VCaP (cell line): ENCODE measurements around the gene CCDC33.

Source experiments
- H3K27ac ChIP-seq: fragments of 450-650 bp; 2 replicates; pipeline ENCODE4 v1.5.1; 2017
- TF ChIP-seq, protein P1 (sequence below): fragments of 450-650 bp; conservative IDR thresholded peaks from 2 replicates; pipeline ENCODE4 v1.5.1; 2017; ENCODE audit warnings: mild to moderate bottlenecking, moderate library complexity

The CCDC33 gene

DNA sequence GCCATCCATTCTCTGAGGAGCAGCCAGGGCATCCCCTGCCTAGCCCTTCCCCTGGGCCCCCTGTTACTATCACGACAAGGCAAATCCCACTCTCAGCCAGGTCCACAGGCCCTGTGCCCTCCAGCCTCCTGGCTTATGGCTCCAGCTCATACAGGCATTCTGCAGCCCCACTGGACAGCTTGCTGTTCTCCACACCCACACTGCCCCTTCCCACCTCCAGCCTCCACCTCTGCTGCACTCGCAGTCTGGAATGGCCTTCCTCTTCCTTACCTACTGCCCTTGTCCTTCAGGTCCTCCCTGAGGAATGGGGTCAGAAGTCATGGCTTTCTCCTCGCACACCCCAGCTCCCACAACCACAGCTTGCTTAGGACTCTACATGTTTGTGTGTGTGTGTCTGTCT, 40.4 kb downstream of the CCDC33 start:
- TF ChIP-seq, protein P1, sequence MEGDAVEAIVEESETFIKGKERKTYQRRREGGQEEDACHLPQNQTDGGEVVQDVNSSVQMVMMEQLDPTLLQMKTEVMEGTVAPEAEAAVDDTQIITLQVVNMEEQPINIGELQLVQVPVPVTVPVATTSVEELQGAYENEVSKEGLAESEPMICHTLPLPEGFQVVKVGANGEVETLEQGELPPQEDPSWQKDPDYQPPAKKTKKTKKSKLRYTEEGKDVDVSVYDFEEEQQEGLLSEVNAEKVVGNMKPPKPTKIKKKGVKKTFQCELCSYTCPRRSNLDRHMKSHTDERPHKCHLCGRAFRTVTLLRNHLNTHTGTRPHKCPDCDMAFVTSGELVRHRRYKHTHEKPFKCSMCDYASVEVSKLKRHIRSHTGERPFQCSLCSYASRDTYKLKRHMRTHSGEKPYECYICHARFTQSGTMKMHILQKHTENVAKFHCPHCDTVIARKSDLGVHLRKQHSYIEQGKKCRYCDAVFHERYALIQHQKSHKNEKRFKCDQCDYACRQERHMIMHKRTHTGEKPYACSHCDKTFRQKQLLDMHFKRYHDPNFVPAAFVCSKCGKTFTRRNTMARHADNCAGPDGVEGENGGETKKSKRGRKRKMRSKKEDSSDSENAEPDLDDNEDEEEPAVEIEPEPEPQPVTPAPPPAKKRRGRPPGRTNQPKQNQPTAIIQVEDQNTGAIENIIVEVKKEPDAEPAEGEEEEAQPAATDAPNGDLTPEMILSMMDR: no peak
- H3K27ac ChIP-seq: no peak overlapping the region

DNA sequence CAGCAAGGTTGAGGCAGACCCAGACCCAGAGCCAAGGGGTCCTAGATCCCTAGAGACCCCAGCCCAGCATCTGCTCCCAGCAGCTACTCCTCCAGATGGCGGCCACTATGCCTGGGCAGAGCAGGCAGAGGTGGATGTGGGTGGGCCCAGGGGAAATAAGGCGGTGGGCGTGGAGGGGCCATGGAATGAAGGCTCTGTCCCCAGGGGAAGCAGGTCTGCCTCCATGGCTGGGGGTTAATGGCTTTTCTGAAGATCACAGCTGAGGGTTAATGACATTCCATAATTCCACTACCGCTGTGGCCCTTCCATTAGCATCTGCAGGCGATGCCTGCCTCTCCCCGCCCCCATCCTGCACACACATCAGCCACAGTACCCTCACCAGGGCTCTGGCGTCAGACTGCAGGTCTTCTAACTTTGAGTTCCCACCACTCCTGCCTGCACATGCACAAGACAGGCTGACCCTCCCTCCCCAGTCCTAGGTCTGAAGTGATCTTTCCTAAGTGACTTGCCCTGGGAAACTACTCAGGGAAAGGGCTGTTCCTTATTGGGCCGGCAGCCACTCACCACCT, 41.2 kb downstream of the CCDC33 start:
- TF ChIP-seq, protein P1: no peak
- H3K27ac ChIP-seq: no peak overlapping the region

- H3K27ac ChIP-seq: no peak overlapping the region
- TF ChIP-seq, protein P1: no peak
Observed at GRCh38 chr15:74278207-74278606, 42.1 kb downstream of the CCDC33 start.

DNA sequence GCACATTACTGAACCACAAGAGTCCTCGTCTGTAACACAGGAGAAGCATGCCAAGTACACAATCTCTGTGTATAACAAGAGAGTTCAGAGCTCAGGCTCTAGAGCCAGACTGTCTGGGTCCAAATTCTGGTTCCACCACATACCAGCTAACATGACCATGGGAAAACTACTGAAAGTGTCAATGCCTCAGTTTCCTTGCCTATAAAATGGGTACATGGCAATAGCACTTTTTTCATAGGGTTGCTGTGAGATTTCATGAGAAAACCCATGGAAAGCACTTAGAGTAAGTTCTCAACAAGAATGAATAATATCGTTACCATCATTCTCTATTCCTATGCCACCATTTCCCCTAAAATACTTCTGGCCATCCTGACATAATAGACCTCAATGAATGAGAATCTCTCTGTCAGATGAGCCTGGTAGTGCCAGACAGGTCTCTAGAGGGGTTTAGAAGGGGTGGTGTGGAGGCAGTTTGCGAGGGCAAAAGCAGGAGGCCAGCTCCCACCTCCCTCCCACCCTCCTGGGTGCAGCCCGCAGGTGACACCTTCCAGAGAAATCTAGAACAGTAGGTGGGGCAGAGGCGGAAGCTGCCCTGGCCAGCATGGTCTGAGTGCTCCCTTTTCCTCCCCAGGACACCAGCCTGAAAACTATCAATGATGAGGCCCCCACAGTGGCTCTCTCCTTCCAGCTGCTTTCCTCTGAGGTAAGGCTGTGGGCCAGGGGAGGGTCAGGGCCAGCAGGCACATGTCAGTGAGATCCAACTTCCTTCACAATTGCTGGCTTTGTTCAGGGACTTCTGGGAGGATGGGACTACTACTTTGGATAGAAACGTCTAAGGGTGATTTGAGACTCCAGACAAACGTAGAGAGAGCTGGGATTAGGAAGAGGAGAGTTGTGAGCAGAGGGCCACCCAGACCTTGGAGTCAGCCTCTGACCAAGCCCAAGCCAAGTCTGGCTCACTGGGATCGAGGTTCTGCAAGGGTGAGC, 45.3 kb downstream of the CCDC33 start:
- TF ChIP-seq, protein P1: no peak
- no peak overlapping the region for H3K27ac ChIP-seq

GRCh38 chr15:74283368-74283767, 47.2 kb downstream of the CCDC33 start:
- TF ChIP-seq, protein P1: no peak
- H3K27ac ChIP-seq: no peak overlapping the region

GRCh38 chr15:74289671-74290070, 53.5 kb downstream of the CCDC33 start:
- TF ChIP-seq, protein P1: no peak

DNA sequence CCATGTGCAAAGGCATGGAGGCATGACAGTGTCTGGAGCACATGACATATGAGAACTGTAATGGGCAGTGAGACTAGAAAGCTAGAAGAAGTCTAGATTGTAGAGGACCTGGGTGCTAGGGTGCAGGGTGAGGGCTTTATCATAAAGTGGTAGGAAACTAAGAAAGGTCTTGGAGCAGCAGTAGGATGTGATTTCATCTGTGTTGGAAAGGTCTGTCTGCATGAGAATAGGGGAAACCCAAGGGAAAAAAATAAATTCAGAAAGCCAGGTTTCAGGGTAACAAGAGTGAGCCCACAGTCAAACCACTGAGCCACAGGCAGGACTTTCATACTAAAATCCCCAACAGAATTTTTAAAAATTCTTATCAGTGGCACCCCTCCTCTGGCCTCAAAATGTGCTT, 54.5 kb downstream of the CCDC33 start:
- no peak overlapping the region for H3K27ac ChIP-seq
- TF ChIP-seq, protein P1: no peak

More at GRCh38 chr15:74289671-74290070, 53.5 kb downstream of the CCDC33 start:
- no peak overlapping the region for H3K27ac ChIP-seq
